DMS114 treated with DMSO at 0.1 percent for 48 hours (cell line): ENCODE measurements around the gene EPOP.

Experiments used
- DNase-seq: peaks from one replicate; lab custom pipeline; 2025; ENCODE audit not compliant: unreplicated experiment; lab: John Stamatoyannopoulos, UW

Gene EPOP

GRCh38 chr17:38674749-38675615, at the start of gene EPOP:
EPOP (minus strand) TSS chr17:38674957; CDS start chr17:38674495, 462 bp downstream.
- DNase-seq, result peak; percentile 61

DNA sequence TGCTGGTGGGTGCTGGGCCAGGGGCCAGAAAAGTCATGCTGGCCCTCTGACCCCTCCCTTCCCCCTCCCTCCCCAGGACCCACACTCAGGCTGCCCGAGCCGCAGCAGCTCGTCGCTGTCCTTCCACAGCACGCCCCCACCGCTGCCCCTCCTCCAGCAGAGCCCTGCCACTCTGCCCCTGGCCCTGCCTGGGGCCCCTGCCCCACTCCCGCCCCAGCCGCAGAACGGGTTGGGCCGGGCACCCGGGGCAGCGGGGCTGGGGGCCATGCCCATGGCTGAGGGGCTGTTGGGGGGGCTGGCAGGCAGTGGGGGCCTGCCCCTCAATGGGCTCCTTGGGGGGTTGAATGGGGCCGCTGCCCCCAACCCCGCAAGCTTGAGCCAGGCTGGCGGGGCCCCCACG, 47.0 kb upstream of the EPOP start:
- DNase-seq, result no peak

DNA sequence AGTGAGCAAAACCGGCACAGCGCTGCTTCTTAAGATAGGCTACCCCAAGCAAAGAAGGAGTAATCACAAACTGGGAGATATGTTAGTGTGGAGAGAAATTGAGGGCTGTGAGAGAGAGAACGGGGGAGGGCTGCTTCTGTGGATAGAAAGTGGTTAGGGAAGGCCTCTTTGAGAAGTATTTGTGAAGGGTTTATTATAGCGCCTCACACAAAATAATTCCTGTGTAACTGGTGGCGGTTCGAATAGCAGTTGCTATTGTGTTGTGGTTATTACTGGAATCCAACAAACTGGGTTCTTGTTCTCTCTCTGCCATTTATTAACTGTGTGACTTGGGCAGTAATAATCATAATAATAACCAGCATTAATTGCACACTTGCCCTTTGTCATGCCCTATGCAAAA, 46.2 kb upstream of the EPOP start:
- DNase-seq, result no peak

DNA sequence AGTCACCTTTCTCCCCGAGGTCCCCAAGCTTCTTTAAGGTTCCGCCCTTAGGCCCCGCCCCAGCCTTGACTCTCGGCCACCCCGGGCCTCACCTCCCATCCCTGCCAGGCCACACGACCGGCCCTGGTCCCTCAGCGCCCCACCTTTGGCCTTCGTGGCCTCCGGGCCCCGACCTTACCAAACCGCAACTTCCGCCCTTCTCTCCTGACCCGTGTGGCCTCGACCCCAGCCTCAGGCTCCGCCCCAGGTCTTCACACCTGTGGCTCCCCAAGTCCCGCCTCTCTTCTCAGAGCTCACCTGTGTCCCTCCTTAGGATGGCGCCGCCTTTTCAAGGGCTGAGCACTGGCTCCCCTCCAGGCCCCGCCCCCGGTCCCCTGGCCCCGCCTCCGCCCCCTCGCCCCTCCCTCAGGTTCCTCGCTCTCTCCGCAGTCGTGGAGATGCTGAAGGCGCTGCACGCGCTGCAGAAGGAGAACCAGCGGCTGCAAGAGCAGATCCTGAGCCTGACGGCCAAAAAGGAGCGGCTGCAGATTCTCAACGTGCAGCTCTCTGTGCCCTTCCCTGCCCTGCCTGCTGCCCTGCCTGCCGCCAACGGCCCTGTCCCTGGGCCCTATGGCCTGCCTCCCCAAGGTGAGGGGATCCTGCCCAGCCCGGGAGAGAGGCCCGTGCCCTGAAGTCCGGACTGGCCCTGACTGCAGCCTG, 45.3 kb upstream of the EPOP start:
- DNase-seq, result no peak

- no peak for DNase-seq
These were observed 44.7 kb upstream of the EPOP start for GRCh38 chr17:38719289-38719942.

DNA sequence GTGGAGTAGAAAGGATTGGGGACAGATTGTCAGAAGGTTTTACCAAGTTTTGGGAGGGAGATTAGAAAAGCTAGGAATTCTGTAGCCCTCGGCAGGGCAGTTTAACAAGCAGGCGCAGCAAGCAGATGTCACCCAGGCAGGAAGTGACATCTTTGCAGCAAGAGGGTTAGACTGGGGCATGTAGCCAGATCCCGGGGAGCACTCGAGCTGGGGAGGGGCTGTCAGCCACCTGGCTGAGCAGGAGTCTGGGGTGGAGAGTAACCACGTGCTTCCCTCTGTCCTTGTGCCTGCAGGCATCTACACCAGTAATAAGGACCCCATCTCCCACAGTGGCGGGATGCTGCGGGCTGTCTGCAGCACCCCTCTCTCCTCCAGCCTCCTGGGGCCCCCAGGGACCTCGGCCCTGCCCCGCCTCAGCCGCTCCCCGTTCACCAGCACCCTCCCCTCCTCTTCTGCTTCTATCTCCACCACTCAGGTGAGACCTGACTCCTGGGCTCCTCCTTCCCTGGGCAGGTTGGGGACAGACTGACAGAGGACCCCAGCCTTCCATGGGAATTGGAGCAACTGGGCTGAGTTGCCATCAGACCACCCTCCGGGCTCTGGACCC, 42.5 kb upstream of the EPOP start:
- no peak for DNase-seq

GRCh38 chr17:38716368-38717005, 41.7 kb upstream of the EPOP start:
- no peak for DNase-seq

DNA sequence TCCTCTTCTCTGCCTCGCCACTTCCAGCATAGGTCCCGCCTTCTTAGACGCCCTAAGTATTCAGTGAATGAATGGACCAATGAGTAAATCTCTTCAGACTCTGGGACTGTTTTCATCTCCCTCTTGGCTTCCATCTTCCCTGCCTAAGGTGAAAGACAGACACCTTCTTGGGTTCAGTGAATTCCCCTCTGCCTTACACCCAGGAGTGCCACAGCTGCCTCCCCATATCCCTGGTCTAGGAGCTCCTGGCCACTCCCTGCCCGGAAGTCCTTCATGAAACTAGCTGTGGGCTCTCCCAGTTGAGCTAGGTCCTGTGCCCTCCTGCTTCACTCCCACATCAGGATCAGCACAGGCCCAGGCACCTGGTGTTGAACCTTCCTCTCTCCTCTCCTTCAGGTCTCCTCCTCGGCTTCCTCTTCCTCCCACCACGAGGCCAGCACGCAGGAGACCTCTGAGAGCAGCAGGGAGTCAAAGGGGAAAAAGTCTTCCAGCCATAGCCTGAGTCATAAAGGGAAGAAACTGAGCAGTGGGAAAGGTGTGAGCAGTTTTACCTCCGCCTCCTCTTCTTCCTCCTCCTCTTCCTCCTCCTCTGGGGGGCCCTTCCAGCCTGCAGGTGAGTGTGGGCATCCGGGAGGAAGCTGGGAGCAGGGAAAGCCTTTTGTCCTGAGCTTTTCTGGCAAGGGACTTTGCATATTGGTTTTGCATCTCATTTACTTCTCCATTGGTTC, 40.6 kb upstream of the EPOP start:
- no peak for DNase-seq

- no peak for DNase-seq
These were observed 38.8 kb upstream of the EPOP start for GRCh38 chr17:38713456-38714075.

DNA sequence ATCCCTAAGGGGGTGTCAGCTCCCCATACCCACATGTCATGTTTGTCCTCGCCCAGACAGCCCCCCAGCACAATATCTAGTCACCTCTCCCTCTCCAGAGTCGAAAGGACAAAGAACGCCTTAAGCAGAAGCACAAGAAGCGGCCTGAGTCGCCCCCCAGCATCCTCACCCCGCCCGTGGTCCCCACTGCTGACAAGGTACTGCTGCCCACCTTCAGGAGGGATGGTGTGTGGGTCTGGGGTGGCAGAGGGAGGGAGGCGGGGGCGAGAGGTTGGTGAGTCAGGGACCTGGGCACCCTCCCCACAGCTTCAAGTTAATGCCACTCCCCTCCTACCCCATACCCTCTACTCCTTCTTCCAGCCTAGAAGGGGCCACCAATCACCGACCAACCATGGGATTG, 37.8 kb upstream of the EPOP start:
- DNase-seq, result no peak

DNA sequence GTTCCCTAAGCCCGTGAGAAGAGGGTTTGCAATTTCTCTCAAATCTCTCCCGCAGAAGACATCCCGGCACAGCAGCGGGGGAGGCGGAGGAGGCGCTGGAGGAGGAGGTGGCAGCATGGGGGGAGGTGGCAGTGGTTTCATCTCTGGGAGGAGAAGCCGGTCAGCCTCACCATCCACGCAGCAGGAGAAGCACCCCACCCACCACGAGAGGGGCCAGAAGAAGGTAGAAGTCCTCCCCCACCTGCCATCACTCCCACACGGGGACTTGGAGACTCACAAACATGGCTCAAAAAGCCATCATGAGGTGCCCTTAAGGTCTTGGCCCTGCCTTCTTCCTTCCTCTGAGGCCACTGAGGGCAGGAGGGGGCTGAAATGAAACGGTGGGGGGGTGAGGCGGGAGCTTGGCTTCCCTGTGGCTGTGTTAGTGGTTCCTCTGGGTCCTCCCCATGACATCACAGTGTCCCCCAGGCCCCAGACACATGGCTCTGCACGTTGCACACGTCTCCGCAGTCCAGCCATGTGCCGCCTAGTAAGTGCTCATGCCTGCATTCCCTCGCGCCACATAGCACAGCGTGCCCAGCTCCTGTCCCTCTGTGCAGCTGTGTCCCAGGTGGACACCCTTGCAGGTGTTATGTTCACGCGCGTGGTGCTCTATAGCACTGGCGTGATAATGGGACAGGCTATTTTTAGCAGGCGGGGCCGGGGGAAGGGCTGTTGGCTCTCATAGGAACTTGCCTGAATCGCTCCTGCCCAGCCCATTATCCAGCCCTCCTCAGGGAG, 37.2 kb upstream of the EPOP start:
- DNase-seq, result no peak

GRCh38 chr17:38710985-38711384, 36.2 kb upstream of the EPOP start:
- no peak for DNase-seq

- no peak for DNase-seq
These were observed 35.8 kb upstream of the EPOP start for GRCh38 chr17:38710604-38710962.

DNA sequence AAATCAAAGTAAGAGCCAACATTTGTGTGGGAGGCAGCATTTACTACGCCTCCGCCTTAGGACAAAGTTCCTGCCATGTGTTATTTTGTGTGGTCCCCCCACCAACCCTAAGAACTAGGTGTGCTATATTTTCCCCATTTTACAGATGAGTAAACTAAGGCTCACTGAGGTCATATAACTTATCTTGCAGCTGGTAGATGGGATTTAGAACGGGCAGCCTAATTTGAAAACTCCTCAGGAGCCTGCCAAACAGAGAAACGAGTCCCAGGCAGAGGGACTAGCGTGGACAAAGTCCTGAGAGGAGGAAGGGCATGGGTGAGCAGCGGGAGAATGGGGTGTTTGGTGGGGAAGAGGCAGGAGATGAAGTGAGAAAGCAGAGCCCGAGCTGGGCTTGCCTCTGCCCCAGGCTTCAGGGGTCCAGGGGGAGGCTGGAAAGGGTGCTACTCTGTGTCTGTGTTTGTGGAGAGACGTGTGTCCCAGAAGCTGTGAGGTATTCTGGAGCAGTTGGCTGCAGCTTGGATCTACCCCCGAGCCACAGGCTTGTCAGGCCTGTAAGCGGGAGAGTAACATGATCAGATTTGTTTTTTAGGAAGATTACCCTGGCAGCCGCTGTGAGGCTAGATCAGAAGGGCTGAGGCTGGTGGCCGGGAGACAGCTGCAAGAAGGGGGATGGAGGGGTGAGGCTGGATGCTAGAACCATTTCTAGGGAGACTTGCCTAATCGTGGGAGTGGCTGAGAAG, 35.3 kb upstream of the EPOP start:
- no peak for DNase-seq

- no peak for DNase-seq
These were observed 34.5 kb upstream of the EPOP start for GRCh38 chr17:38709104-38709820.

DNA sequence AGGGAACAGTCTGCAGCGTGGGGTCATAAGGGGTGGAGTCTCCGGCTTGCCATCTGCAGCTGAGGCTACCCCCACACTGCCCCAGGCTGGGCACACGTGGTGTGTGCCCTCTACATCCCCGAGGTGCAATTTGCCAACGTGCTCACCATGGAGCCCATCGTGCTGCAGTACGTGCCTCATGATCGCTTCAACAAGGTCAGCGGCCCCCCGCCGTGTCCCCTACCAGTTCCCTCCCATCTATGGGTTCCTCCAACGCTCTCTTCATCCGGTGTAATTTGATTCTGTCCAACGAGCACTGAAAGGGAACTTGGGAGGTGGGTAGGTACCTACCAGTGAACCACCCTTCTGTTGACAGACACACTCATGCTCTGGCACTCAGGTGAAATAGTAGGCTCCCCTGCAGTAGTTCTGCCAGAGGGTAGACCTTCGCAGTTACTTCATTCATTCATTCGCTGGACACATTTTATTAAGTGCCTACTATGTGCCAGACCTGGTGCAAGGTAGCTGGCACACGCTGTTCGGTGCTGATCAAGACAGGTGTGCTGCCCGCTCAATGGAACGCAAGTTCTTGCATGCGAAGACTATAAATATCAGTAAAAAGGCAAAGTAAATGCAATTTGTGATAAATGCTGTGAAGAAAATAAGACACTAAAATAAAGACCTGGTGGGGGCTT, 33.1 kb upstream of the EPOP start:
- no peak for DNase-seq

DNA sequence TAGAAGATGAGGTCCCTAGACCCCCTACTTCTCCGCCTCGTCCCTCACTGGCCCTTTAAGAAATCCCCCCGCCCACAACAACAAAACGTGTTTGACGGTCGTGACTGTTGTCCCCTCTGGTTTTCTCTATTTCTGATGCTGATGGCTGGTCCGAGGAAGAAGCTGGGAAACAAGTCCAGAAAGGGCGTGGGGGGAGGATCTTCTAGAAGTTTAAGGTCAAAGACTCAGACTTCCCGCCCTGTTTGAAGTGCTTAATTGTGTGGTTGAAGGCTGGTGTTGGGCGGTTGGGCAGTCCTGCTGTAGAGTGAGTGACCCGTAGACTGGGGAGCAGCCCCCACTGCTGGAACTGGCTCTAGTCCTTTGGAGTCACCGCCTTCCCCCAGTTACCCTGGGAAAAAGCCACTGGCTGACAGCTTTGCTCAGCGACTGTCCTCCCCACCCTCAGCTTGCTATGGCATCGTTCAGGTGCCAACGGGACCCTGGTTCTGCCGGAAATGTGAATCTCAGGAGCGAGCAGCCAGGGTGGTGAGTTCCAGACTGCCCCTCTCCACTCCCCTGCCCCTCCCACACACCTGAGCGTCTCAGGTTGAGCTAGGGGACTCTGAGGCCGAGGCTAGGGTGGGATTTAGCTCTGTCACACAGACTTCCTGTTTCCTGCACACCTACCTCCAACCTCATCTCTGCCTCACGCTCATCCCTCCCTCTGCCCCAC, 31.9 kb upstream of the EPOP start:
- no peak for DNase-seq
